MCF 10A (cell line): ENCODE data around the gene ZNHIT1. TPM values are rescaled to one million over a fixed set of nuclear protein-coding genes. Genes with fewer than 3 reads are reported as not detected.
"Not testable (repeated sequence)": the region's sequence is repeated elsewhere in the genome, so short reads cannot be mapped to it uniquely, and the experiment has no call there.

Experiments used
- BruUV-seq: library from RNA; stranded (reverse); fragments of 400-500 nt; replicated peaks from 2 replicates; lab custom pipeline; 2021; lab: Mats Ljungman, UMichigan
- CTCF ChIA-PET: fragments of 300-600 bp; sonication (Branson Sonifier 250); formaldehyde crosslinking; extraction: SDS; loops from one replicate; lab custom pipeline; 2021; ENCODE audit warnings: antibody characterized with exemption, inconsistent platforms; lab: Yijun Ruan, JAX
- POLR2A ChIA-PET: fragments of 300-600, 350-650 bp; sonication (Branson Sonifier 250); formaldehyde crosslinking; extraction: SDS; loops from one replicate; lab custom pipeline; 2020; ENCODE audit warnings: antibody characterized with exemption, inconsistent platforms; lab: Yijun Ruan, JAX
- DNase-seq: peaks from one replicate; pipeline ENCODE4 v3.0.0-alpha.2; 2018; ENCODE audit not compliant: unreplicated experiment
- H3K27ac Mint-ChIP-seq: one replicate; pipeline ENCODE4 v1.8.0; 2022; ENCODE audit warnings: mild to moderate bottlenecking, low read depth, mixed read lengths; ENCODE audit not compliant: unreplicated experiment
- H3K27me3 Mint-ChIP-seq: one replicate; pipeline ENCODE4 v1.8.0; 2022; ENCODE audit warnings: mixed read lengths; ENCODE audit not compliant: insufficient read depth, unreplicated experiment
- H3K36me3 Mint-ChIP-seq: one replicate; pipeline ENCODE4 v1.8.0; 2022; ENCODE audit warnings: mild to moderate bottlenecking, moderate library complexity, mixed read lengths; ENCODE audit not compliant: insufficient read depth, unreplicated experiment
- H3K4me1 Mint-ChIP-seq: one replicate; pipeline ENCODE4 v1.8.0; 2022; ENCODE audit warnings: mixed read lengths; ENCODE audit not compliant: insufficient read depth, unreplicated experiment
- H3K4me3 Mint-ChIP-seq: one replicate; pipeline ENCODE4 v1.8.0; 2022; ENCODE audit warnings: mild to moderate bottlenecking, moderate library complexity, mixed read lengths; ENCODE audit not compliant: unreplicated experiment
- H3K9me3 Mint-ChIP-seq: one replicate; pipeline ENCODE4 v1.8.0; 2022; ENCODE audit warnings: mixed read lengths; ENCODE audit not compliant: unreplicated experiment
- CTCF ChIP-seq: fragments of 200-600 bp; IDR thresholded peaks from one replicate; pipeline ENCODE4 v1.8.0; 2022; ENCODE audit warnings: antibody characterized with exemption, mild to moderate bottlenecking; ENCODE audit not compliant: unreplicated experiment
- intact Hi-C: fragments of 100-400 bp; cut with micrococcal nuclease; formaldehyde crosslinking; loops from 2 replicates; pipeline ENCODE4 v1.14.1; 2022
- total RNA-seq: library from RNA; stranded (reverse); gene quantifications from 2 replicates; pipeline ENCODE4 v1.2.3, GENCODE V29; 2022

ZNHIT1 gene
- total RNA-seq, 1 experiment from 2014 or later = 63.9 TPM

GRCh38 chr7:101255796-101256195, 37.8 kb downstream of the ZNHIT1 start:
- no peaks in the 10 kb centered on the region for H3K9me3 Mint-ChIP-seq
- ChIA-PET POLR2A (no interaction called here), CTCF (interaction anchor here (0.6 to 3.7 kb wide), 6 partner anchors 11 to 112 kb away, joined by 3 to 16 read pairs (median 4); partner anchors contain the start of gene FIS1)
- BruUV-seq = no TSS peak
- H3K27ac Mint-ChIP-seq = no peak overlapping the region
- DNase-seq = no peak
- peaks cover 10% of the 10 kb centered on the region for H3K36me3 Mint-ChIP-seq
- no peaks in the 10 kb centered on the region for H3K27me3 Mint-ChIP-seq
- no peak for TF ChIP-seq CTCF
- no peak overlapping the region for H3K4me3 Mint-ChIP-seq
- H3K4me1 Mint-ChIP-seq = peaks cover 5% of the 10 kb centered on the region
- intact Hi-C loops = no loop called here

- no peak overlapping the region for H3K4me3 Mint-ChIP-seq
- intact Hi-C loops = no loop called here
- ChIA-PET POLR2A (interaction anchor here (1.1 kb wide), 1 partner anchor 64 kb away, joined by 3 read pairs; the partner anchor contains the start of gene IFT22), CTCF (interaction anchor here (0.6 to 1.2 kb wide), 5 partner anchors 14 to 174 kb away, joined by 3 to 6 read pairs (median 3); partner anchors contain the start of gene FIS1)
- H3K9me3 Mint-ChIP-seq = no peaks in the 10 kb centered on the region
- no peak for DNase-seq
- no TSS peak for BruUV-seq
- no peak overlapping the region for H3K27ac Mint-ChIP-seq
- no peaks in the 10 kb centered on the region for H3K4me1 Mint-ChIP-seq
- no peak for TF ChIP-seq CTCF
- H3K27me3 Mint-ChIP-seq = no peaks in the 10 kb centered on the region
- no peaks in the 10 kb centered on the region for H3K36me3 Mint-ChIP-seq
Measured at GRCh38 chr7:101258243-101258731, 40.3 kb downstream of the ZNHIT1 start.

GRCh38 chr7:101264102-101264706, 46.2 kb downstream of the ZNHIT1 start:
- H3K36me3 Mint-ChIP-seq, H3K27me3 Mint-ChIP-seq, BruUV-seq, H3K4me3 Mint-ChIP-seq, H3K27ac Mint-ChIP-seq, H3K9me3 Mint-ChIP-seq, intact Hi-C loops, H3K4me1 Mint-ChIP-seq: not testable (repeated sequence)
- CTCF ChIA-PET = interaction anchor here (0.5 to 2.1 kb wide), 2 partner anchors 19 to 206 kb away, joined by 3 to 10 read pairs; no protein-coding TSS in a partner anchor
- POLR2A ChIA-PET = interaction anchor here (0.7 kb wide), 1 partner anchor 20 kb away, joined by 3 read pairs; no protein-coding TSS in a partner anchor
- peak; percentile 19 for DNase-seq

GRCh38 chr7:101265622-101266516, 47.9 kb downstream of the ZNHIT1 start:
- POLR2A ChIA-PET = interaction anchor here (0.6 kb wide), 1 partner anchor 56 kb away, joined by 3 read pairs; the partner anchor contains the start of gene IFT22
- Mint-ChIP-seq H3K4me3 (no peak overlapping the region), H3K27ac (no peak overlapping the region), H3K36me3 (no peaks in the 10 kb centered on the region), H3K9me3 (no peaks in the 10 kb centered on the region), H3K4me1 (no peaks in the 10 kb centered on the region), H3K27me3 (no peaks in the 10 kb centered on the region)
- intact Hi-C loops = no loop called here
- no peak for TF ChIP-seq CTCF
- no TSS peak for BruUV-seq
- CTCF ChIA-PET = interaction anchor here (0.9 to 2.1 kb wide), 4 partner anchors 10 to 21 kb away, joined by 3 to 10 read pairs (median 3); no protein-coding TSS in a partner anchor
- no peak for DNase-seq
